Hematopoietic multipotent progenitor cell treated with erythropoietin and hydrocortisone succinate and interleukin-3 and kit ligand, for 17 days (in vitro differentiated cells): Measurements from ENCODE around the gene FLOT1.

Experiments
- DNase-seq: peaks from one replicate; pipeline ENCODE4 v3.0.0-alpha.2; 2015; ENCODE audit warnings: low spot score

Gene FLOT1

DNA sequence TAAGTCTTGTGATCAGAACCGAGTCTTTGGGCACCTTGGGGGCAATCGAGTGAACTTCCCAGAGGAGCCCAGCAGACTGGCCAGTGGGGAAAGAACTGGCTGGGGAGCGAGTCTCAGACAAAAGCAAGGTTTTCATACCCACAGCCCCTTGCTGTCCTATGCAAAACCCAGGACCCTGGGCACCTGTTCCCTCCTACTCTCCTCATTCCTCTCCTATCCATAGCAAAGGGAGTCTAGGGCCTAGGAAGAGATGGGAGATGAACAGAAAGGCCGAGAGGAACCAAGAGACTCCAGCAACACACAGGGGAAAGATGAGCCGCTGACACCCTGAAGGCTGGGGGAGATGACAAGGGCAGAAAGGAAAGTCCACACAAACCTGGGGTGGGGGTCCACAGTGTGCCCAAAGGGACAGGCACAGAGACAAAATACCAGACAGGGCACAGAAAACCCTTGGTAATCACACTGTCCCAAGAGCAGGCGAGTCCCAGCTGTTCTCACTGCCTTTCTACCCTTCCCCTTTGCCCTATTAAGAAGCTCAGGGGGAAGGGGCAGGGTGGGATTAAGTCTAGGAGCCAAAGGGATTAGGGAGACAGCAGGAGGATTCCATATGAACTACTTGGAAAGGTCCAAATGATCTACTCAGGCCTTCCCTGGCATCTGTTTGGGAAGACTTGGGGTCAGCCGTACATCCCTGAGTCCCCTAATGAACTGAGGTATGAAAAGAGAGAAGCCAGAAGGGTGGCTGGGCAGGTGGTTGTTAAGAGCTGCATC lies 62.5 kb downstream of the FLOT1 start:
- DNase-seq, result no peak

- DNase-seq, result peak; percentile 84
Measured at GRCh38 chr6:30678964-30679726, 63.3 kb downstream of the FLOT1 start.
